Activated CD8-positive, alpha-beta memory T cell treated with anti-CD3 and anti-CD28 coated beads for 4 hours (primary cell): ENCODE measurements around the gene HSPA4.
"Not testable (repeated sequence)": the region's sequence is repeated elsewhere in the genome, so short reads cannot be mapped to it uniquely, and the experiment has no call there.

Experiments used
- DNase-seq, 2 donors: peaks; one replicate each; pipeline ENCODE4 v3.0.0-alpha.2; 2020; ENCODE audit warnings: low read depth in 2 of 2

Gene HSPA4

DNA sequence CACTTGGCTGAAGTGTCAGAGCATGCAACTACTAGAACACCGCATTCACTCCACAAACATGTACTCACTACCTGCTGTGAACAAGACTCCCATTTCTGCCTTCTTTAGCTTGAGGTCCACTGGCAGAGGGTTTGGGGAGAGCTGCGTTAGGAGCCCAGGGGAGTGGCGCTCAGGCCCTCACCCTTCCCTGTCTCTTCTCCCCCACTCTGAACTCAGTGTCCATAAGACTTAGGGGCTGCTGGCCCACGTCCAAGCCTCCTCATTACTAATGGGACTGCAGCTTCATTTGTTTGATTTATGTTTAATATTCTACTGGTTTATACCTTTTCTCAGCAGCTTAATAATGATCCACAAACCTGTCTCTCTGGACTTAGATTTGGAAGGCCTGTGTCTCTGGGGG lies 70.9 kb downstream of the HSPA4 start:
- DNase-seq = no peak

DNA sequence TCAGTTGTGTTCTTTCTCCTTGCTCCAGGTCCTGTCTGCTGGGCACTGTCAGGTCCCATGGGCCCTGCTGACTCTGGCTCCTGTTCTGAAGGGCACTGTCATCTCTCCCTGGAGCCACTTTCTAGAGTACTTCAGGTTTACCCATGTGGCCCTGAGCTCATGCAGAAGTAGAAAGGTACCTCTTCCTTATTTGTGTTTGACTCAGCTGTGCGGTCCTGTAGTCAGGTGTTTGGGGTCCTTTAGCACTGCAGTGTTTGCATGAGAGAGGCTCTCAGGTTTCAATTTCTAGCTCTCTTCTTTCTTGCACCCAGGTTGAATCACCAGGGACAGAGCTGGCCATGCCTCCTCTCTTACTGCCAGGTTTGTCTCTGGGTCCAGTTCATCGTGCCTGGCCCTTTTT lies 71.5 kb downstream of the HSPA4 start:
- DNase-seq = no peak

DNA sequence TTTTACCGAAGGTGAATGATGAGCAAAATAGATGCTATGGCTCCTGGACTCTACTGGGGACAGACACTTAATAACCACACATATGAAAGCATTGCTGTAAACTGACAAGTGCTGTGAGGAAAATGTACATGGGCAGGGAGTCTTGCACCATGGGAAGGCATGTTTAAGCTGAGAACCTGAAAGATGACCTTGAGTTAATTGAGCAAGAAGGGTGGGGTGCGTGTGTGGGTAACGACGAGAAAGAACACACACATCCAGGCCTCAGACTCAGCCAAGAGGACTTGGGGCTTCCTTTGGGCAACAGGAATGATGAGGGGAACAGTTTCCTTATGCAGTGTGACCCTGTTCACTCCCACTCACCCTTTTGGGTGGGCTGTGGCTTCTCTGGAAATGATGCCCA lies 73.1 kb downstream of the HSPA4 start:
- no peak for DNase-seq

DNA sequence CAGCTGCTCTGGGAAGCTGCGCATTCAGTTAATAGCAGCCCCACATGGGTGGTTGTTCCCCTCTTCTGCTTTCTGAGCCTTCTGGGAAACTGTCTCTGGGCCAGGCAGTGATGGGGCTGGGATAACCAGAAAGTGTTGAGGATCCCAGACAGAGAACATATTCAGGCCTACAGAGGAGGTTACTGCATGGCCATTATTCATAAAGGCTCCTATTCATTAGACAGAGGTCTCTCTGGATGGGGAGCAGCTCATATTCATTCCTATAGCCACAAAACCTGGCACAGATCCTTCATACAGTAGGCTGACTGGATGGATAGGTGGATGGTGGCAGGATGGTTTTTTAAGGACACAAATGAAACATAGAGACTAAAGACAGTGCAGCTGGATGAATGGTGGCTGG lies 76.3 kb downstream of the HSPA4 start:
- DNase-seq = no peak

DNA sequence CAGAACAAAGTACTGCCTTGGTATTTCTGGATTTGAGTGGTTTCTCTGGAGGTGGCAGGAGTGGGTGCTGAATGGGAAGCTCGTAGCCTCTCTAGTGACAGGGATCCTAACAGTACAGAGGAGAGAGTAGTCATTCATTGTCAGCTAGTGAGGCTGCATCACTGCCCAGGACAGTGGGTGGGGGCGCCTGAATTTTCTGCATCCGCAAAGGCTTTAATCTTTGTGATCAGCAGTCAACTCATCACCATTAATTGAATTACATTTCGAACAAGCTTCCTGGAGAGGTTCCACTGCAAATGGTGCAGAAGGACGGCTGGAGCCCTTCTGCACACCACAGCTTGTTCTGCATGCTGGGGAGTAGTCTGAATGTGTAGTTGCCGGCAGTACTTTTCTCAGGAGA lies 77.5 kb downstream of the HSPA4 start:
- DNase-seq = no peak

DNA sequence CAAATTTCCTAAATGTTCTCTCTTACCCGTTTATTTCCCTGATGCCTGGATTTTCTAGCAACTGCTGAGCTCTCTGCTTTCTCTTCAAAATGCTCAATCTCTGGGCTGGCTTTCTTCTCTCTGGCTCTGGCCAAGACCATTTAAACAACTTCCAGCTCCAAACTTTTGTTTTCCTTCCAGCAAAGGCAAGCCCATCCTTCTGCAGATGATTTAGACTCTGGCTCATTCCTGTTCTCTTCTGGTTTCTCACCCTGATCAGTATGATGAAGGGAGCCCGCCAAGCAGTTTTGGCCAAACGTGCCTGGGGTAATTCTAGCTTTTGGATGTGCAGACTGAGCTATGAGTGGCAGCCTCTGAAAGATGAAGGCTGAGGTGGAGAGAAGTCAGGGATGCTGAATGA lies 78.1 kb downstream of the HSPA4 start:
- DNase-seq = no peak

DNA sequence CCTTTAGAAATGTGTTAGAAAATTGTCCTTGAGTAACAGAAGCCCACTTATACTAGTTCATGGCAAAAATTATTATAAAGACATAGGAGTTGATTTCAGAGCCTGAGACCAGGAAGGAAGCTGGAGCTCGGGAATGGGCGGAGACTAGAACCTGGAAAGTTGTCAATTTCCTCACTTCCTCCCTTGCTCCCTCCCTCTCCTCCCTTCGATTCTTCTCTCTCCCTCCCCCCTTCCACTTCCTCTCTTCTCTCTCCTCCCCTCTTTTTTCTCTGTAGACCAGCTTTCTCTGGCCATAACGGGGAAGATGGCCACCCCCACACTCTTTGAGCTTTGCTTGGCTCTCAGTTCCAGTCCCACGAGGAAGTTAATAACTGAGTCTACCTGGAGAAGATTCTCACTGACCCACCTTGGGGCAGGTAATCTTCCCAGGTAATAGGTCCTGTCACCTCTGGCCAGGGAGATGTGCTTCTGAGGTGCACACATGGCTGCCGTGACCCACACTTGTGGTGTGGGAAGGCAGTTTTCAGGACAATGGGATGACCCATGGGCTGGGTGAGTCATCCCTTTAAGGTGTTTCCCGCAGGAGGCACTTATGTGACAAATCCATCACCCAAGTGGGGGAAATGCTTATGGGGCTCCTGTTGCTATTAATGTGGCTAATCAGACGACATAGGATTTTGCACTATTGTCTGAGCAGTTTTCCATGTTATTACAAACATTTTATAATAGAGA lies 78.7 kb downstream of the HSPA4 start:
- DNase-seq = no peak

DNA sequence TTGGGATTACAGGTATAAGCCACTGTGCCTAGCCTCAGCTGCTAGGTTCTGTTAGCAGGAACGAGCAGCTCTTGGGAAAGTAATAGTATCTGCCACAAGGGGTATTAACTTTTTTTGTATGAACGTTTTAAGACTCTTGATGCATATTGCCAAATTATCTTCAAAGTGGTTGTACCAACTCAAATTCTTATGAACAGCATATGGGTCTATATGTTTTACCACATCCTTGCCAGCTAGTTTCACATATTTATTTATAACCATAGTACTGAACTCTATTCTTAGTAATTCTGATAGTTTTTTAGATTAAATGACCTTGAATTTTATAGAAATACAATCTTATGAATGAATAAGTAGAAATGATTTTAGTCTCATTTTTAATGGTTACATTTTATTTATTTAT lies 80.9 kb downstream of the HSPA4 start:
- no peak for DNase-seq

DNA sequence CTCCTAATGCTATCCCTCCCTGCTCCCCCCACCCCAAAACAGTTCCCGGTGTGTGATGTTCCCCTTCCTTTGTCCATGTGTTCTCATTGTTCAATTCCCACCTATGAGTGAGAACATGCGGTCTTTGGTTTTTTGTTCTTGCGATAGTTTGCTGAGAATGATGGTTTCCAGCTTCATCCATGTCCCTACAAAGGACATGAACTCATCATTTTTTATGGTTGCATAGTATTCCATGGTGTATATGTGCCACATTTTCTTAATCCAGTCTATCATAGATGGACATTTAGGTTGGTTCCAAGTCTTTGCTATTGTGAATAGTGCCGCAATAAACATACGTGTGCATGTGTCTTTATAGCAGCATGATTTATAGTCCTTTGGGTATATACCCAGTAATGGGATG lies 81.4 kb downstream of the HSPA4 start:
- not testable (repeated sequence) for DNase-seq

DNA sequence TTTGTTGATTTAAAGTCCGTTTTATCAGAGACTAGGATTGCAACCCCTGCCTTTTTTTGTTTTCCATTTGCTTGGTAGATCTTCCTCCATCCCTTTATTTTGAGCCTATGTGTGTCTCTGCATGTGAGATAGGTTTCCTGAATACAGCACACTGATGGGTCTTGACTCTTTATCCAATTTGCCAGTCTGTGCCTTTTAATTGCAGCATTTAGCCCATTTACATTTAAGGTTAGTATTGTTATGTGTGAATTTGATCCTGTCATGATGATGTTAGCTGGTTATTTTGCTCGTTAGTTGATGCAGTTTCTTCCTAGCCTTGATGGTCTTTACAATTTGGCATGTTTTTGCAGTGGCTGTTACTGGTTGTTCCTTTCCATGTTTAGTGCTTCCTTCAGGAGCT lies 85.1 kb downstream of the HSPA4 start:
- not testable (repeated sequence) for DNase-seq

DNA sequence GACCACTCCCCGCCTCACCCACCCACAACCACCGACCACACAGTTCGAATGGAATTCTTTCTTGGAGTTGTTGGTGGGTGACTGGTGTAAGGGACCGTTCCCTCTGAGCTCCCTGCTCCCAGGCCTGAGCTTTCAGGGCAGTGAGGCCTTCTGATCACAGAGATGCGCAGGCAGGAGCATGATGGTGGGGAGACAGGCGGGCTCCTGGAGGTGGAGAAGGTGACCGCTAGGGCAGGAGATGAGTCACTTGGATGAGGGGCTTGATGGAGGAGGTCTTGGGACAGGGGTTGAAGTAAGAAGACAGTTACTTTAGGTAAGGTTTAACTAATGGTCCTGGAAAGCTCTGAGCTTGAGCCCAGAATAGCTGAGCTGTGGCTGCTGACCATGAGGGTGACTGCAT lies 88.5 kb downstream of the HSPA4 start:
- DNase-seq = no peak

DNA sequence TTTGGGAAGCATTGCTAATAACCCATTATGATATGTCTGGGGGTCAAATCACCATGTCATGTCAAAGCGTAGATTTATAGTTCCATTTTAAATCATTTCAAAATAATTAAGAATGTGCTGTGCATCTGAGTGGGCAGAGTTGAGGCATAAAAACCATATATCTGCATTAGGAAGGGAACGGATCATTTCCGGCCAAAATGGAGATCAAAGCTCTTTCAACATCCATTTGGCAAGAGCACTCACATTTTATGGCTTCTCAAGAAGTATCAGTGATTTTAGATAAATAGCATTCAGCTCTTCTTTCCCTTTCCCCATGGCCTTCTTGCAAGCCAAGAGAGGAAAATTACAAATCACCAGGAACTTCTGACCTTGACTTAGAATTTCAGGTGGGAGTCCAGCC lies 89.9 kb downstream of the HSPA4 start:
- DNase-seq = no peak

DNA sequence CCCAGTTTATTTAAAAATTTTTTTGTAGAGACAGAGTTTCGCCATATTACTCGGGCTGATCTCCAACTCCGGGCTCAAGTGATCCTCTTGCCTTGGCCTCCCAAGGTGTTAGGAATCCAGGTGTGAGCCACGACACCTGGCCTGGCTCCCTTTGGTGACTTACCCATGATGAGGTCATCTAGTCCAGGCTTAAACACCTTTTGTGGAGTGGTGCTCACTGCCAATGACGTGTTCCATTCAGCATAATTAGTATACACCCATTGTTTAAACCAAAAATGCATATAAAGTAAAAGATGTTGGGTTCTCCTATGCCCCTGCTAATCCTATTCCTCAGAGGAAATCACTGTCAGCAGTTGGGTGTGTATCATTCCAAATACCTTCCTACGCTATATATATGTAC lies 91.0 kb downstream of the HSPA4 start:
- DNase-seq = no peak

DNA sequence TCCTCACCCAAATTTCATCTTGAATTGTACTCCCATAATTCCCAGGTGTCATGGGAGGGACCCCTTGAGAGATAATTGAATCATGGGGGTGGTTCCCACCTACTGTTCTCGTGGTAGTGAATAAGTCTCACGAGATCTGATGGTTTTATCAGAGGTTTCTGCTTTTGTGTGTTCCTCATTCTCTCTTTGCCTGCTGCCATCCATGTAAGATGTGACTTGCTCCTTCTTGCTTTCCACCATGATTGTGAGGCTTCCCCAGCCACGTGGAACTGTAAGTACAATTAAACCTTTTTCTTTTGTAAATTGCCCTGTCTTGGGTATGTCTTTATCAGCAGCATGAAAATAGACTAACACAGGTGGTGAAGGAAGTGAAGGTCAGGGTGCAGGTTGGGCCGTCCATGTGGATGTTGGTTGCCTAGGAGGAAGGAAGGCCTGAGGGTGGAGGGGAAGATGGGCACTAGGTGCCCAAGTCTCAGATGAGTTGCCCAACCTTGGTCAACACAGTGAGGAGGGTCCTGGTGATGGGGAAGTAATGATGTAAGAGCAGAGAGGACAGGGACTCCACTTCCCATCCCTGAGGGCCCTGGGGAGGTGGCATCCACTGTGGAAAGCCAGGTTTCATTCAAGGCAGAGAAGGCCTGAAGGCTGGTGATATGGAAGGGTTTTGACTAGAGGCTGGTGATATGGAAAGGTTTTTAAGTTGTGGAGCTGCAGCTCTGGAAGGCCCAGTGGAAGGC lies 92.6 kb downstream of the HSPA4 start:
- no peak for DNase-seq

DNA sequence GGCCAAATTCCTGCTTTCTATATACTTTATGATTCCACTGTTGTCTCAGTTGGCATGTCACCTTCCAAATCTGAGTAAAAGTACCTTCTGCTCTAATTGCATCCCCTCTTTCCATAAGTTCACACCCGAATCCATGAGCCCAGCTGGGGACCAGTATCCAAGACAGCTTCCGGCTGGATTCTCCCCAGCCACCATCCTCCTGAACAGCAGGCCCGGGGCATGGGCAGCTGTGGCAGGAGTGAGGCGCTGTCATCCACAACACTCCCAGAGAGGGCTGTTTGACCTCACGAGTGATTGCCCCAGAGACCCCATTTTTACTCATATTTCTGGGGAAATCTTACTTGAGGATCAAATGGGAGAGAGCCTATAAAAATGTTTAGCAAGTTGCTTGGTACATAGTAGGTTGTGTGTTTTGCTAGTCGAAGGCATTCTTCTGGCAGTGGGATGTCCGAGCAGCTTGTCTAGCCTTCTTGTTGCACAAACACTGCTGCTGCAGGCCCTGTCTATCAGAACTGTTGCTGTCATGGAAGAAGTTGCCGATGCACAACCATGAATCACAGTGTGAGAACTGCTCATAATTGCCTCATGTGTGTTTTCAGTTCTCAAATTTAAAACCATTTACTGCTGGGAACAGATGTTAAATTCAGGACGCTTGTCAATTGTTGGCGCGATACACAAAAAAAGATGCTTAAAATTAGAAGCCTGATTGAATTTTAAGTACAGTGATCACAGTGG lies 93.8 kb downstream of the HSPA4 start:
- no peak for DNase-seq

DNA sequence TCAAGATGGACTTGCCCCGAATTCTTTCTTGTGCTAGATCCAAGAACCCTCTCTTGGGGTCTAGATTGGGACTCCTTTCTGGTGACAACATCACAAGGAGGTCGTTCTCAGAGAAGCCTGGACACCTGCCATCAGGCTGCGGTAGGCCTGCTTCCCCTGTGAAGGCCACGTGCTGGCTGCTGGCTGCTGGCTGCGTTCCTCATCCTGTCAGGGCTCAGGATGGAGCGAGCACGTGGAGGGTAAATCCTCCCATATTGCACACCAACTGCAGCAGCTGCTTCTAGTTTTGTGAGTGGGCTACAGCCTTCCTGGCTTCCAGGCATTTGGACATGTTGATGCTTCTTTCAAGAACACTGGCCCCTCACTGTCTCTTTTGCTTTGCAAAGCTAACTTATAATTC lies 95.6 kb downstream of the HSPA4 start:
- no peak for DNase-seq

DNA sequence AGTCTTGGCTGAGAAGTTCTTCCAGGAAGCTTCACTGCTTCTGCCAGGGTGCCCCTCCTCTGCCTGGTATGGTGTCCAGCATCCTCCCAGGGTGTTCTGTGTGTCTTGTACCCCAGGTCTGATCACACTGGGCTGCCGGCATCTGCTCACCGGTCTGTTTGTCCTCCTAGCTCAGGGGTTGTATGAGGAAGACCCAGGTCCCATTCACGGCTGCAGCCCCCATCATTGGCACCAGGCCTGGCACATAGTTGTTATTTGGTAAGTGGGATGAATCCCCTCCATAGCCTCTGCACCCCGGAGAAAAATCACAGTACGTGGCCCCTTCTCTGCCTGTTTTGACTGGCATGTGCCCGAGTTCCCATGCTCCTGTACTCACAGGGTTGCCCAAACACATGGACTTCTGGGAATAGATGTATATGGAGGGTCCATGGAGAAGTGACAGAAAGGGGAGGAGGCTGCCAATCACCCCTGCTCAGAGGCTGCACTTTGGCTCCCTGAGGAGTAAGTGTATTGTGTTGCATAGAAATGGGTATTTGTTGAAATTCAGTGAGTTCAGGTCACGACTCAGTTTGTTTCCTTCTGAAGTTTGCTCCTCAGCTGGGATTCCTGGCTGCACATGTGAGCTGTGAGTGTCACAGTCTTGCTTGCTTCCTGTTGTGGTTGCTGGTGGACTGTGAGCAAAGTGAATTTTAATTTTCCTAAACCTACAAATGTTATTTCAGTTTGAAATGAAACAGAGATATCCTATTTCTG lies 96.2 kb downstream of the HSPA4 start:
- no peak for DNase-seq

DNA sequence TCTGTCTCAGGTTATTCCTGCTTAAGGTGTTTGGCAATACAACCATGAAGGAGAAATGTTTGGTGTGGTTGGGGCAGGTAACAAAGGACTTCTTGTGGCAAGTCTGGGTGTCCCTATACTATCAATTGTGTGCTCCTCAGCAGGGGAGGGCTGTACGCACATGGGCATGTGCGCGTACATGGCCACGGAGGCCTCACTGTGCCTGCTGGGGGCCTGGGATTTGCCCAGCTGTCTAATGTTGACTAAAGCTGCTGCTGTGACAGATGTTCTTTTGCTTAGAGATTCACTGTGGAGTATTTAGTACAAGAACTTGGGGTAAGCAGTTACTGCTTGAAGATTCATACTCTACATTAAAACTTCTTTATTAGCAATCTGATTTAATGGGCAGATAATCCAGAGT lies 97.5 kb downstream of the HSPA4 start:
- no peak for DNase-seq

DNA sequence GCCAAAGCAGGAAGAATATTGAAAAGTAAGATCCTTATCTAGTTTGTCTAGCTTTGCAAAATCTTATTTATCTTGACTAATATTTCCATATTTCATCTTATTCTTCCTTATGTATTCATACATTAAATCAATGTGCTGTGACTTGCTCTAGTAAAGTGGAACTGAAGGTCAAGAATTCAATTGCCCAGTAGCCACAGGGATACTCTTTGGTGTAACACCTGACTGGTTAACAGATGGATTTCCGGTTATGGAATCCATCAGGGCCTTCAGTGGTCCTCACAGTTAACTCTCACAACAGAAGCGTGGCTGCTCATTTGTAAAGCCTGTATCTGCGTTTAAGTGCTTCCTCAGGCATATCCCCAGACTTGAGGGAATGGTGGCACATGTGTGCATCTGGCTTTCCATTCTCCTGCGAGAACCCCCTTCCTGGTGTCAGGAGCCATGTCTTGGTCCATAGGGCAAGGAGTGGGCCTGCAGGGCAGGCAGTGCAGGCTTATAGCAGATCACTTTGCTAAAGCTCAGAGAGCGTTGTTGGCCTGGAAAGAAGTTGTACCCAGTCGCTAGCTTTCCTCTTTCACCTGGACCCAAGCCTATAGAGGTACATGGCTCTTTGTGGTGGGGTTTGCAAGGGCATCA lies 99.2 kb downstream of the HSPA4 start:
- DNase-seq = no peak

DNA sequence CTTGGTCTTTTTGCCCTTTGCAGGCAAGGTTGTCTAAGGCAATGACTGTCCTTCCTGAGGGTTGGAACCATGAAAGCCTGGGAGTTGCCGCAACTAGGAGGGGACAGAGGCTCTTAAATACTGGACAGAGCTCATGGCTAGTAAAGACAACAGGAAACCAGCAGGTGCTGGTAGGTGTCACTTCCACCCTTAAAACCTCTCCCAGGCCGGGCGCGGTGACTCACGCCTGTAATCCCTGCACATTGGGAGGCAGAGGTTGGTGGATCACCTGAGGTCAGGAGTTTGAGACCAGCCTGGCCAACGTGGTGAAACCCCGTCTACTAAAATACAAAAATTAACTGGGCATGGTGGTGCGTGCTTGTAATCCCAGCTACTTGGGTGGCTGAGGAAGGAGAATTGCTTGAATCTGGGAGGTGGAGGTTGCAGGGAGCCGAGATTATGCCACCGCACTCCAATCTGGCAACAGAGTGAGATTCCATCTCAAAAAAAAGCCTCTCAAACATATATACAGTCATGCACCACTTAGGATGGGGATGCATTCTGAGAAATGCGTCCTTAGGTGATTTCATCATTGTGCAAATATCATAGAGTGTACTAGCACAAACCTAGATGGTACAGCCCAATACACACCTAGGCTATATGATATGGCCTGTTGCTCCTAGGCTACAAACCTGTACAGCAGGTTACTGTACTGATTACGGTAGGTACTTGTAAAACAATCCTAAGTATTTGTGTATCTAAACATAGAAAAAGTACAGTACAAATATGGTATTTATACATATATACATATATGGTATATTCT lies 102.7 kb downstream of the HSPA4 start:
- DNase-seq = no peak
